Cardiac muscle cell (in vitro differentiated cells and primary cell): ENCODE measurements around the gene ANKDD1B. TPM values are rescaled to one million over a fixed set of nuclear protein-coding genes. Genes with fewer than 3 reads are reported as not detected.
A peak's percentile ranks its signal among the peaks of the same experiment; 100 is the strongest.

Experiments used
- DNase-seq, 2 donors: peaks; one replicate each; pipeline versions ENCODE4 v3.0.0 to v3.0.0-alpha.2; 2010 to 2017; ENCODE audit warnings: low read depth in 1 of 2, low spot score in 1 of 2
- H3K27ac ChIP-seq: fragments of 200-600 bp; sonication (generic); 2 replicates; pipeline ENCODE4 v1.5.1; 2016
- H3K27me3 ChIP-seq: fragments of 200-600 bp; sonication (generic); 2 replicates; pipeline ENCODE4 v1.6.0; 2016; ENCODE audit warnings: control low read depth
- H3K36me3 ChIP-seq: fragments of 200-600 bp; sonication (generic); 2 replicates; pipeline ENCODE4 v1.5.1; 2016; ENCODE audit warnings: control low read depth
- H3K4me1 ChIP-seq: fragments of 200-600 bp; sonication (generic); 2 replicates; pipeline ENCODE4 v1.8.1; 2017; ENCODE audit warnings: low read depth, mild to moderate bottlenecking, mixed run types
- H3K4me3 ChIP-seq: fragments of 200-600 bp; sonication (generic); 2 replicates; pipeline ENCODE4 v1.5.1; 2016; ENCODE audit warnings: mild to moderate bottlenecking
- H3K9me3 ChIP-seq: fragments of 200-600 bp; sonication (generic); 2 replicates; pipeline ENCODE4 v1.5.1; 2017; ENCODE audit warnings: low read depth, mild to moderate bottlenecking, control low read depth
- polyA plus RNA-seq: library from polyadenylated mRNA; unstranded; fragments of >200 nt; fragmentation: Nextera tagmentation; extraction: Ambion mirVana; gene quantifications from 2 replicates; pipeline ENCODE4 v1.2.1, GENCODE V29; 2016
- total RNA-seq: library from RNA; depleted of rRNA; stranded (reverse); fragments of >200 nt; gene quantifications from 2 replicates; pipeline ENCODE4 v1.2.3, GENCODE V29; 2016
- TF ChIP-seq, protein P1 (sequence below): IDR thresholded peaks from 2 replicates; pipeline ENCODE4 v1.5.1; 2012; ENCODE audit warnings: low read depth, mild to moderate bottlenecking, low read length

ANKDD1B gene
- total and polyA plus RNA-seq, 2 experiments from 2014 or later, result 0.09 TPM; not detected in 1

DNA sequence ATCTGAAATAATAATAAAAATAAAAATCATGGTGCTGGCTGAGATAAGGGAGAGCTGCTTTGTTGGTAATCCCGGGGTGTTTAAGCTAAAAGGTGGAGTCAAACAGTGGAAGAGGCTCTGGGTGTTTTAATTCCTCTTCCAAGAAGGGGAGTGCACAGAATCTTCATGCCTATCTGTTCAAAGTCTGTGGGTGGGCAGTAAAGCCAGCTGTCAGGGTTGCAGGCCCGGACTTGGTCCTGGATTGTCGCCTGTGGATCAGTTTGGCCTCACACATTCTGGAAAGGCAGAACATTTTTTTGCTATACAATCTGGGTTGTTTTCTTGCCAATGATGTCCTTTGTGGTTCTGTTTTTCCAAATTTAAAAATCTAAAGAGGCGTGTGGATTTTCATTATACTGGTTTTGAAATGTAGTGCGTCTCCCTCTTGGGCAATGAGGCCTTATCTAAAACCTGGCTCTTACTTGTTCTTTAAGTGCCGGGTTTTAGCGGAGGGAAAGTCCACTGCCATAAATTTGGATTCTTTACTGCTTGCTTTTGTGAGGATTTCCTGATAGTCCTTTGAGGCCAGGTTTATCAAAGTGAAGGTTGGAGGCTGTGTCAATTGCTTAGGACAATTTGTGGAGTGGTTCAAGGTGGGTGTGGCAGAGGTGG, 5.8 kb downstream of the ANKDD1B start:
- Histone ChIP-seq H3K27ac (no peak overlapping the region), H3K9me3 (no peaks in the 10 kb centered on the region), H3K4me3 (no peak overlapping the region), H3K36me3 (no peaks in the 10 kb centered on the region), H3K27me3 (peaks cover 100% of the 10 kb centered on the region), H3K4me1 (no peaks in the 10 kb centered on the region)
- TF ChIP-seq, protein P1, sequence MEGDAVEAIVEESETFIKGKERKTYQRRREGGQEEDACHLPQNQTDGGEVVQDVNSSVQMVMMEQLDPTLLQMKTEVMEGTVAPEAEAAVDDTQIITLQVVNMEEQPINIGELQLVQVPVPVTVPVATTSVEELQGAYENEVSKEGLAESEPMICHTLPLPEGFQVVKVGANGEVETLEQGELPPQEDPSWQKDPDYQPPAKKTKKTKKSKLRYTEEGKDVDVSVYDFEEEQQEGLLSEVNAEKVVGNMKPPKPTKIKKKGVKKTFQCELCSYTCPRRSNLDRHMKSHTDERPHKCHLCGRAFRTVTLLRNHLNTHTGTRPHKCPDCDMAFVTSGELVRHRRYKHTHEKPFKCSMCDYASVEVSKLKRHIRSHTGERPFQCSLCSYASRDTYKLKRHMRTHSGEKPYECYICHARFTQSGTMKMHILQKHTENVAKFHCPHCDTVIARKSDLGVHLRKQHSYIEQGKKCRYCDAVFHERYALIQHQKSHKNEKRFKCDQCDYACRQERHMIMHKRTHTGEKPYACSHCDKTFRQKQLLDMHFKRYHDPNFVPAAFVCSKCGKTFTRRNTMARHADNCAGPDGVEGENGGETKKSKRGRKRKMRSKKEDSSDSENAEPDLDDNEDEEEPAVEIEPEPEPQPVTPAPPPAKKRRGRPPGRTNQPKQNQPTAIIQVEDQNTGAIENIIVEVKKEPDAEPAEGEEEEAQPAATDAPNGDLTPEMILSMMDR, result no peak
- DNase-seq, result peak in 1 of 2 donors; percentile 82

DNA sequence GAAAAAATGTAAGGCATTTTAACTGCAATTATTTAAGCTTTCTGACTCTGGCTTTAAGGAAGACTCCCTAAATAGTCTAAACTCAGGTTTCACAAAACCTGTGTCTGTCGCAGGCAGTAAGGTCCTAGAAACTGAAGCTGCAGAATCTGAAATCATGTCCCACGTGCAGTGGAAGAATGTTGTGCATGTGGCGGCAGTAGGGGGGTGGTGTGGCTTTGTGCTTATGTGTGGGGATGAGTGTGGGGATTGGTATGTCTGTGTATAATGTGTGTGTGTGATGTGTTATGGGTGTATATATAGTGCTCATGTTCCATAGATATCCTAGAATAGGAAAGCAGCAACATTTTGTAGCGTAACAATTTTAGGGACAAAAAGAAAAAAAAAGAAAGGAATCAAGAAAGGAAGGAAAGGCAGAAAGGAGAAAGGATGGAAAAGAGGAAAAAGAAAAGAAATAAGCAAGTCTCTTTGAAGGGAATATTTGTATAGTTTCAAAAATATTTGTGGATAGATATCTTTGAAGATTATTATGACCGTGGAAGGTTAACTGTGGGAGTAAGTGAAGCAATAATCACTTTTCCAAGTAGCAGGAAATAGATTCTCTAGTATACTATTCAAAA, 6.6 kb downstream of the ANKDD1B start:
- Histone ChIP-seq H3K4me1 (no peaks in the 10 kb centered on the region), H3K36me3 (no peaks in the 10 kb centered on the region), H3K4me3 (no peak overlapping the region), H3K27ac (no peak overlapping the region), H3K9me3 (no peaks in the 10 kb centered on the region), H3K27me3 (peaks cover 100% of the 10 kb centered on the region)
- TF ChIP-seq, protein P1, result no peak
- DNase-seq, result peak in 1 of 2 donors; percentile 71

DNA sequence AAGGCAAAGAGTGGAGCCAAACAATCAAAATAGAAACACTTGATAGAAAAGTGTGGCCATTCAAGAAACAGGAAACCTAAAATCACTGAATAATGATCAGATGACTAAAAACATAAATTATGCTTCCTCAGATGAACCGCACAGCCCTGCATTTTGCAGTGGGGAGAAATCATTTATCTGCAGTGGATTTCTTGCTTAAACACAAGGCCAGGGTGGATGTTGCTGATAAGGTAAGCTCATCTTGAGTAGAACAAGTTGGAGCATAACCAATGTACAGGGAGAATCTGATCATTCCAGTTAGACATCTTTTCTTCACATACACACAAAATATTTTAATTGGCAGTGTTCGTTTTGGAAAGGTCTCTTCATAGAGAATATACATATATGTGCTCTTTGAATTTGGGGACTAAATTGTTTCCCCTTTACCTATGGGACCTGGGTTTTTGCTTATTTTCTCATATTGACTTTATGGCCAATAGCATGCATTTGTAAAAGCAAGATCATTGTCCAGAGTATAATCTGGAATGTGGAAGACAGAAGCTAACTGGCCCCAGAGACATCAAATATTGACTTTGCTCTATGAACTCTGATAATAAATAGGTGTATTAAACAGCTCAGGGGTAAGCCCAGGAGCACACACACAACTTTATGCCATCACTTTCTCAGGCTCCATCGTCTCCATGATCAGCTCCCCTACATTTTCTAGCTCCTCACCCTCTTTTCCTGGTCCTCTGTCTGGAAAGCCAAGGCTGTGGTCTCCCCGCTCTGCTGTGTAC, 9.1 kb downstream of the ANKDD1B start:
- Histone ChIP-seq H3K4me1 (peaks cover 12% of the 10 kb centered on the region), H3K36me3 (no peaks in the 10 kb centered on the region), H3K27ac (no peak overlapping the region), H3K4me3 (no peak overlapping the region), H3K27me3 (peaks cover 85% of the 10 kb centered on the region), H3K9me3 (no peaks in the 10 kb centered on the region)
- TF ChIP-seq, protein P1, result no peak
- no peak for DNase-seq

DNA sequence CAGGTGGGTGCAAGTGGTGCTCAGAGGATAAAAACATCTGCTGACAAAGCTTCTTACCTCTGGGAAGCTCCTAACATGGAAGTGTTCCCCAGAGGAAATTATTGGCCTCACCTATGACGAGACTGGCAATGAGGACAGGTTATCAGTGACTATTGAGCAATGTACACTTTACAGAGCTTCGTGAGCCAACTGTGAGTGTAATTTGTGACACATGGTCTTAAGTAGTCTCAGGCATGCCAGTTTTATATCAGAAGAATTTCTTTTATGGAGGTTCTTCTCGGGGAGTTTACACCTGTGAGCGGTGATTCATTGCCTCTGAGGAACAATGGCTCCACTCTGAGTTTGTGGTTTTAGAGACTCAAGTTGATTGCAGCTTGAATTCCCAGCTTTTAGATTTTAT, 11.3 kb downstream of the ANKDD1B start:
- Histone ChIP-seq H3K27me3 (peaks cover 85% of the 10 kb centered on the region), H3K4me3 (no peak overlapping the region), H3K27ac (no peak overlapping the region), H3K9me3 (no peaks in the 10 kb centered on the region), H3K4me1 (peaks cover 12% of the 10 kb centered on the region), H3K36me3 (no peaks in the 10 kb centered on the region)
- TF ChIP-seq, protein P1, result no peak
- no peak for DNase-seq

DNA sequence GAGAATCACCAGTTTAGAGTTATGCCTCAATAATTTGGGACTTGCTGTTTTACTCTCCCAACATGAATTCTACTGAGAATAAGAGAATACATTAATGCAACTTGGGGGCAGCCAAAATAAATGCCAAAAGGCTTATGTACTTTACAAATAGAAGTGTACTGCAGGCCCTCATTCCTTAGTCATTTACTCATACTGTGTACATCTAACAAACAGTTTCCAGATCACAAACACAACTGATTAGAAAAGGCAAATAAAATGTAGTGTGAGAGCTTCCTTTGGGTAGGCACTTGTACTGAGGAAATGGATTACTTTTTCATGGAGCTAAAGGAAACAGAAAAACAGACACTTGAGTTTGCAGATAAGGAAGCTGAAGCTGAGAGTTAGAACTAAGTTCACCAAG, 12.6 kb downstream of the ANKDD1B start:
- H3K4me1 ChIP-seq, result peaks cover 12% of the 10 kb centered on the region
- H3K27ac ChIP-seq, result no peak overlapping the region
- peak; percentile 21 to 32 for DNase-seq
- TF ChIP-seq, protein P1, result no peak
- H3K36me3 ChIP-seq, result no peaks in the 10 kb centered on the region
- peaks cover 85% of the 10 kb centered on the region for H3K27me3 ChIP-seq
- H3K4me3 ChIP-seq, result no peak overlapping the region
- H3K9me3 ChIP-seq, result no peaks in the 10 kb centered on the region
